Hematopoietic multipotent progenitor cell treated with erythropoietin and hydrocortisone succinate and interleukin-3 and kit ligand, for 4 days (in vitro differentiated cells): Measurements from ENCODE around the gene ING4.
"Not testable (repeated sequence)": the region's sequence is repeated elsewhere in the genome, so short reads cannot be mapped to it uniquely, and the experiment has no call there.

Source experiments
- DNase-seq: peaks from one replicate; pipeline ENCODE4 v3.0.0-alpha.2; 2015

The ING4 gene

GRCh38 chr12:6662906-6663742 is at the start of gene ING4:
Gene ING4 (minus strand): TSS chr12:6663119. CDS start chr12:6663101, 18 bp downstream.
- DNase-seq, result peak; percentile 100

- peak; percentile 39 for DNase-seq
Observed at GRCh38 chr12:6708960-6709394, 46.1 kb upstream of the ING4 start.

- DNase-seq, result not testable (repeated sequence)
Observed at GRCh38 chr12:6708351-6708750, 45.4 kb upstream of the ING4 start.

GRCh38 chr12:6703631-6704030 is 40.7 kb upstream of the ING4 start:
- peak; percentile 61 for DNase-seq

- DNase-seq, result no peak
Observed at GRCh38 chr12:6701078-6701768, 38.3 kb upstream of the ING4 start.

GRCh38 chr12:6700646-6701051 is 37.7 kb upstream of the ING4 start, which contains the start of gene PIANP:
Gene PIANP (minus strand): TSS chr12:6700815. CDS start chr12:6698061, 2,754 bp downstream.
- peak; percentile 37 for DNase-seq

- no peak for DNase-seq
Observed at GRCh38 chr12:6699989-6700645, 37.2 kb upstream of the ING4 start.

GRCh38 chr12:6699259-6699988 is 36.5 kb upstream of the ING4 start:
- no peak for DNase-seq

GRCh38 chr12:6698352-6699046 is 35.6 kb upstream of the ING4 start:
- no peak for DNase-seq

- peak; percentile 63 for DNase-seq
Observed at GRCh38 chr12:6697584-6698351, 34.8 kb upstream of the ING4 start.

- DNase-seq, result no peak
Observed at GRCh38 chr12:6696690-6697583, 34.0 kb upstream of the ING4 start.

- no peak for DNase-seq
Observed at GRCh38 chr12:6695313-6696045, 32.6 kb upstream of the ING4 start.

- DNase-seq, result no peak
Observed at GRCh38 chr12:6694701-6695100, 31.8 kb upstream of the ING4 start.

- DNase-seq, result no peak
Observed at GRCh38 chr12:6693832-6694355, 31.0 kb upstream of the ING4 start.

GRCh38 chr12:6692888-6693287 is 30.0 kb upstream of the ING4 start:
- no peak for DNase-seq

- no peak for DNase-seq
Observed at GRCh38 chr12:6691473-6691872, 28.6 kb upstream of the ING4 start.

- peak; percentile 100 for DNase-seq
Observed at GRCh38 chr12:6688999-6689882, 26.3 kb upstream of the ING4 start, which contains the start of gene ZNF384. Gene ZNF384 (minus strand): TSS chr12:6689375. CDS start chr12:6679520, 9,855 bp downstream.

GRCh38 chr12:6688543-6688998 is 25.7 kb upstream of the ING4 start:
- peak; percentile 83 for DNase-seq
